GM21515 (cell line): ENCODE results near the gene MXRA7.

Experiments used
- ATAC-seq: cut with Tn5 transposase; IDR thresholded peaks from one replicate; pipeline ENCODE4 v1.9.1; 2021; ENCODE audit not compliant: unreplicated experiment

MXRA7 gene

GRCh38 chr17:76696763-76697701 lies 13.7 kb downstream of the MXRA7 start:
- ATAC-seq, result no peak

GRCh38 chr17:76695059-76695831 lies 15.5 kb downstream of the MXRA7 start:
- no peak for ATAC-seq

GRCh38 chr17:76691379-76692191 lies 19.2 kb downstream of the MXRA7 start:
- ATAC-seq, result no peak

- ATAC-seq, result no peak
Measured at GRCh38 chr17:76690596-76691280, 20.0 kb downstream of the MXRA7 start.

- no peak for ATAC-seq
Measured at GRCh38 chr17:76689859-76690258, 20.9 kb downstream of the MXRA7 start.

GRCh38 chr17:76688165-76688622 lies 22.6 kb downstream of the MXRA7 start:
- ATAC-seq, result no peak

GRCh38 chr17:76687298-76688164 lies 23.2 kb downstream of the MXRA7 start:
- no peak for ATAC-seq

GRCh38 chr17:76686538-76687297 lies 24.0 kb downstream of the MXRA7 start:
- ATAC-seq, result no peak

GRCh38 chr17:76685846-76686245 lies 24.9 kb downstream of the MXRA7 start:
- no peak for ATAC-seq

GRCh38 chr17:76685366-76685765 lies 25.4 kb downstream of the MXRA7 start:
- no peak for ATAC-seq

- ATAC-seq, result no peak
Measured at GRCh38 chr17:76684756-76685155, 26.0 kb downstream of the MXRA7 start.

- no peak for ATAC-seq
Measured at GRCh38 chr17:76683921-76684745, 26.6 kb downstream of the MXRA7 start.

- ATAC-seq, result no peak
Measured at GRCh38 chr17:76683011-76683755, 27.6 kb downstream of the MXRA7 start.

- ATAC-seq, result no peak
Measured at GRCh38 chr17:76682296-76682695, 28.5 kb downstream of the MXRA7 start.

- ATAC-seq, result no peak
Measured at GRCh38 chr17:76681222-76682137, 29.3 kb downstream of the MXRA7 start.

- no peak for ATAC-seq
Measured at GRCh38 chr17:76679239-76679638, 31.5 kb downstream of the MXRA7 start.
